GM23338 (cell line): ENCODE measurements around the gene PAK1. TPM values are rescaled to one million over a fixed set of nuclear protein-coding genes. Genes with fewer than 3 reads are reported as not detected.

Source experiments
- CREB1 ChIP-seq: fragments of 250-450 bp; sonication (Bioruptor Pico); IDR thresholded peaks from 2 replicates; pipeline ENCODE4 v1.5.0; 2020; ENCODE audit warnings: low read depth, mild to moderate bottlenecking, moderate library complexity
- ETS1 ChIP-seq: IDR thresholded peaks from 2 replicates; pipeline ENCODE4 v1.6.1; 2016; ENCODE audit warnings: antibody characterized with exemption
- EZH2 ChIP-seq: fragments of 200-600 bp; sonication (generic); IDR thresholded peaks from one replicate; pipeline ENCODE4 v1.8.0; 2017; ENCODE audit warnings: antibody characterized with exemption, mild to moderate bottlenecking, low read depth; ENCODE audit not compliant: unreplicated experiment
- EZH2phosphoT487 ChIP-seq: fragments of 200-600 bp; sonication (generic); IDR thresholded peaks from one replicate; pipeline ENCODE4 v1.8.1; 2018; ENCODE audit warnings: antibody characterized with exemption; ENCODE audit not compliant: unreplicated experiment
- JUNB ChIP-seq: IDR thresholded peaks from one replicate; pipeline ENCODE4 v1.6.1; 2016; ENCODE audit warnings: antibody characterized with exemption; ENCODE audit not compliant: unreplicated experiment
- NANOG ChIP-seq: IDR thresholded peaks from 2 replicates; pipeline ENCODE4 v1.6.1; 2016; ENCODE audit warnings: antibody characterized with exemption, borderline replicate concordance
- POLR2AphosphoS5 ChIP-seq: IDR thresholded peaks from 2 replicates; pipeline ENCODE4 v1.6.1; 2016; ENCODE audit warnings: antibody characterized with exemption, low read depth
- STAT1 ChIP-seq: IDR thresholded peaks from one replicate; pipeline ENCODE4 v1.6.1; 2016; ENCODE audit warnings: antibody characterized with exemption; ENCODE audit not compliant: unreplicated experiment
- ZNF114 ChIP-seq: fragments of 250-450 bp; sonication (Bioruptor Pico); IDR thresholded peaks from 2 replicates; pipeline ENCODE4 v1.5.0; 2020; ENCODE audit warnings: mild to moderate bottlenecking, moderate library complexity
- ZNF331 ChIP-seq: fragments of 250-450 bp; sonication (Bioruptor Pico); IDR thresholded peaks from 2 replicates; pipeline ENCODE4 v1.5.0; 2020; ENCODE audit warnings: low read depth, mild to moderate bottlenecking, moderate library complexity
- polyA plus RNA-seq: library from polyadenylated mRNA; unstranded; fragments of >200 nt; fragmentation: Nextera tagmentation; extraction: Ambion mirVana; gene quantifications from 2 replicates; pipeline ENCODE4 v1.2.1, GENCODE V29; 2016
- total RNA-seq: library from RNA; depleted of rRNA; stranded (reverse); fragments of >200 nt; shearing (Covaris generic); gene quantifications from 2 replicates; pipeline ENCODE4 v1.2.3, GENCODE V29; 2014
- TF ChIP-seq, protein P1 (sequence below): fragments of 250-450 bp; sonication (Bioruptor Pico); IDR thresholded peaks from 2 replicates; pipeline ENCODE4 v1.5.0; 2020; ENCODE audit warnings: mild to moderate bottlenecking, moderate library complexity
- TF ChIP-seq, protein P2 (sequence below), 2 experiments: fragments of 200-600 bp in 1 of 2; sonication (generic) in 1 of 2; conservative IDR thresholded peaks; 2 replicates each; pipeline versions ENCODE4 v1.5.1 to v1.6.1; 2016 to 2017; ENCODE audit warnings: antibody characterized with exemption in 2 of 2, low read depth in 2 of 2, mild to moderate bottlenecking in 2 of 2, moderate library complexity in 1 of 2

PAK1 gene
- total and polyA plus RNA-seq, 2 experiments from 2014 or later, result 102 to 175 TPM

DNA sequence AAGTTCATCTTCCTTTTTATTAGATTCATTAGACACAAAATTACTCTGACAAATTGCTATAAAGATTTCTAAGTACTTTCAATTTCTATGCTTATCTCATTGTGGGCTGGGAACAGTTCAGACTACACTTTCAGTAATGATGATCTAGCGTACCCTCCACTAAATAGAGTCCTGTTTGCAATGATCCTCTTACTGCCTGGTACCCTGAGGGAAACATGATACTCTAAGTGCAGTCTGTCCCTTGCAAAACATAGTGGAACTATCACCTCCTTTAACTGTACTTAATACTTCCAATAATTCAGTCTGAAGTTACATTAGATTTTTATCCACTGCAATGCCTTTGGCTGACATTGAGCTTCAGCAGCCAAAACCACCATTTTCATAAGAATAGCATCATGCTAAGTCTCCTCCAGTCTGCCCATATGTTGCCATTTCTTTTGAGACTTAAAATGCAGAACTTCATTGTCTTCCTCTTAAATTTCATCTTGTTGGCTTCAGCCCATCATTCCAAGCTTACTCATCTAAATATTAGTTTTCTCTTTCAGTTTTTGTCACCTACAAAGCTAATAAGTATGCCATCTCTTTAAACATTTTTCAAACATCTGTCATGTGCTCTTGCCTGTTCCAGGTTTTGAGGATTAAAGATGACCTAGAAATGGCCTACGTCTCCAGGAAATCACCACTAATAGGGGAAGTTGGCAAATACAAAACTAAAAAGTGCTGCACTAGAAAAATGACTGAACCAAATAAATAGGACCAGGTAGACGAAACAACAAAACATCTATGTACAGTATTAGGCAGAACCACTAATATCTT lies 55.5 kb downstream of the PAK1 start (continued):
- TF ChIP-seq, protein P1, sequence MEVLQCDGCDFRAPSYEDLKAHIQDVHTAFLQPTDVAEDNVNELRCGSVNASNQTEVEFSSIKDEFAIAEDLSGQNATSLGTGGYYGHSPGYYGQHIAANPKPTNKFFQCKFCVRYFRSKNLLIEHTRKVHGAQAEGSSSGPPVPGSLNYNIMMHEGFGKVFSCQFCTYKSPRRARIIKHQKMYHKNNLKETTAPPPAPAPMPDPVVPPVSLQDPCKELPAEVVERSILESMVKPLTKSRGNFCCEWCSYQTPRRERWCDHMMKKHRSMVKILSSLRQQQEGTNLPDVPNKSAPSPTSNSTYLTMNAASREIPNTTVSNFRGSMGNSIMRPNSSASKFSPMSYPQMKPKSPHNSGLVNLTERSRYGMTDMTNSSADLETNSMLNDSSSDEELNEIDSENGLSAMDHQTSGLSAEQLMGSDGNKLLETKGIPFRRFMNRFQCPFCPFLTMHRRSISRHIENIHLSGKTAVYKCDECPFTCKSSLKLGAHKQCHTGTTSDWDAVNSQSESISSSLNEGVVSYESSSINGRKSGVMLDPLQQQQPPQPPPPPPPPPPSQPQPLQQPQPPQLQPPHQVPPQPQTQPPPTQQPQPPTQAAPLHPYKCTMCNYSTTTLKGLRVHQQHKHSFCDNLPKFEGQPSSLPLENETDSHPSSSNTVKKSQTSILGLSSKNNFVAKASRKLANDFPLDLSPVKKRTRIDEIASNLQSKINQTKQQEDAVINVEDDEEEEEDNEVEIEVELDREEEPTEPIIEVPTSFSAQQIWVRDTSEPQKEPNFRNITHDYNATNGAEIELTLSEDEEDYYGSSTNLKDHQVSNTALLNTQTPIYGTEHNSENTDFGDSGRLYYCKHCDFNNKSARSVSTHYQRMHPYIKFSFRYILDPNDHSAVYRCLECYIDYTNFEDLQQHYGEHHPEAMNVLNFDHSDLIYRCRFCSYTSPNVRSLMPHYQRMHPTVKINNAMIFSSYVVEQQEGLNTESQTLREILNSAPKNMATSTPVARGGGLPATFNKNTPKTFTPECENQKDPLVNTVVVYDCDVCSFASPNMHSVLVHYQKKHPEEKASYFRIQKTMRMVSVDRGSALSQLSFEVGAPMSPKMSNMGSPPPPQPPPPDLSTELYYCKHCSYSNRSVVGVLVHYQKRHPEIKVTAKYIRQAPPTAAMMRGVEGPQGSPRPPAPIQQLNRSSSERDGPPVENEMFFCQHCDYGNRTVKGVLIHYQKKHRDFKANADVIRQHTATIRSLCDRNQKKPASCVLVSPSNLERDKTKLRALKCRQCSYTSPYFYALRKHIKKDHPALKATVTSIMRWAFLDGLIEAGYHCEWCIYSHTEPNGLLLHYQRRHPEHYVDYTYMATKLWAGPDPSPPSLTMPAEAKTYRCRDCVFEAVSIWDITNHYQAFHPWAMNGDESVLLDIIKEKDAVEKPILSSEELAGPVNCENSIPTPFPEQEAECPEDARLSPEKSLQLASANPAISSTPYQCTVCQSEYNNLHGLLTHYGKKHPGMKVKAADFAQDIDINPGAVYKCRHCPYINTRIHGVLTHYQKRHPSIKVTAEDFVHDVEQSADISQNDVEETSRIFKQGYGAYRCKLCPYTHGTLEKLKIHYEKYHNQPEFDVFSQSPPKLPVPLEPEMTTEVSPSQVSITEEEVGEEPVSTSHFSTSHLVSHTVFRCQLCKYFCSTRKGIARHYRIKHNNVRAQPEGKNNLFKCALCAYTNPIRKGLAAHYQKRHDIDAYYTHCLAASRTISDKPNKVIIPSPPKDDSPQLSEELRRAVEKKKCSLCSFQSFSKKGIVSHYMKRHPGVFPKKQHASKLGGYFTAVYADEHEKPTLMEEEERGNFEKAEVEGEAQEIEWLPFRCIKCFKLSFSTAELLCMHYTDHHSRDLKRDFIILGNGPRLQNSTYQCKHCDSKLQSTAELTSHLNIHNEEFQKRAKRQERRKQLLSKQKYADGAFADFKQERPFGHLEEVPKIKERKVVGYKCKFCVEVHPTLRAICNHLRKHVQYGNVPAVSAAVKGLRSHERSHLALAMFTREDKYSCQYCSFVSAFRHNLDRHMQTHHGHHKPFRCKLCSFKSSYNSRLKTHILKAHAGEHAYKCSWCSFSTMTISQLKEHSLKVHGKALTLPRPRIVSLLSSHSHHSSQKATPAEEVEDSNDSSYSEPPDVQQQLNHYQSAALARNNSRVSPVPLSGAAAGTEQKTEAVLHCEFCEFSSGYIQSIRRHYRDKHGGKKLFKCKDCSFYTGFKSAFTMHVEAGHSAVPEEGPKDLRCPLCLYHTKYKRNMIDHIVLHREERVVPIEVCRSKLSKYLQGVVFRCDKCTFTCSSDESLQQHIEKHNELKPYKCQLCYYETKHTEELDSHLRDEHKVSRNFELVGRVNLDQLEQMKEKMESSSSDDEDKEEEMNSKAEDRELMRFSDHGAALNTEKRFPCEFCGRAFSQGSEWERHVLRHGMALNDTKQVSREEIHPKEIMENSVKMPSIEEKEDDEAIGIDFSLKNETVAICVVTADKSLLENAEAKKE (CRISPR knock-in tag), result no peak
- TF ChIP-seq, protein P2, sequence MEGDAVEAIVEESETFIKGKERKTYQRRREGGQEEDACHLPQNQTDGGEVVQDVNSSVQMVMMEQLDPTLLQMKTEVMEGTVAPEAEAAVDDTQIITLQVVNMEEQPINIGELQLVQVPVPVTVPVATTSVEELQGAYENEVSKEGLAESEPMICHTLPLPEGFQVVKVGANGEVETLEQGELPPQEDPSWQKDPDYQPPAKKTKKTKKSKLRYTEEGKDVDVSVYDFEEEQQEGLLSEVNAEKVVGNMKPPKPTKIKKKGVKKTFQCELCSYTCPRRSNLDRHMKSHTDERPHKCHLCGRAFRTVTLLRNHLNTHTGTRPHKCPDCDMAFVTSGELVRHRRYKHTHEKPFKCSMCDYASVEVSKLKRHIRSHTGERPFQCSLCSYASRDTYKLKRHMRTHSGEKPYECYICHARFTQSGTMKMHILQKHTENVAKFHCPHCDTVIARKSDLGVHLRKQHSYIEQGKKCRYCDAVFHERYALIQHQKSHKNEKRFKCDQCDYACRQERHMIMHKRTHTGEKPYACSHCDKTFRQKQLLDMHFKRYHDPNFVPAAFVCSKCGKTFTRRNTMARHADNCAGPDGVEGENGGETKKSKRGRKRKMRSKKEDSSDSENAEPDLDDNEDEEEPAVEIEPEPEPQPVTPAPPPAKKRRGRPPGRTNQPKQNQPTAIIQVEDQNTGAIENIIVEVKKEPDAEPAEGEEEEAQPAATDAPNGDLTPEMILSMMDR (conservative IDR thresholded peaks at IDR 0.05; ENCODE audit: low read depth in 2 of 2), result no peak
- no peak for TF ChIP-seq STAT1
- TF ChIP-seq NANOG, result no peak
- TF ChIP-seq ETS1, result no peak
- no peak for TF ChIP-seq POLR2AphosphoS5
- TF ChIP-seq JUNB, result no peak
- no peak for TF ChIP-seq EZH2phosphoT487
- TF ChIP-seq CREB1 (CRISPR knock-in tag), result no peak
- no peak for TF ChIP-seq ZNF331 (CRISPR knock-in tag)
- TF ChIP-seq EZH2, result no peak
- TF ChIP-seq ZNF114 (CRISPR knock-in tag), result no peak
